ENCODE results near the gene COL11A2.

COL11A2 gene

GRCh38 chr6:33191383-33192104 is 723 bp downstream of the COL11A2 start:
- no peak for DNase-seq

DNA sequence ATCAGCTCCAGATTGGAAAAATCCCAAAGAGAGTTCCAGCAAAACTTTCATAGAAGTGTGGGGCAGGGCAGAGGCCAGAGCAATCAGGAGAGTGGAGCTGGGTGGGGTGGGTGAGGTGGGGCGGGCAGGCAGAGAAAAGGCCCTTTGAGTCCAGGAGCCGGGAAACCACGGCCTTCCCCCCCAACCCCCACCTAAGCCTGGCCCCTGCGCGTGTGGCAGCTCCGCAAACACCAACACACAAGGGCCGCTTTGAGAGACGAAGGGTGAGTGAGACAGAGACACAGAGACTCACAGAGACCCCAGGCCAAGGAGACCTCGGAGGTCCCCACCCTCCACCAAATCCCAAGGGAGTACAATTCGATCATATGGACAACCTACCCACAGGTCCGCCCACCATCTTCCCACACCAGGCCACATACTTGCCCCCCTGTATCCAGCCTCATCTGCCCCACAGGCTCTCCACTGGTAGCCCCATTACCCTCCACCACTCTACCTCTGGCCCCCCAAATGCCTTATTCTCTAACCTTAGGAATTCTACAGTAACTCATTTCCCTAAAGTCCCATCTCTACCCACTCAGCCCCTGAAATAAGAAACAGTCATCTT is 1.7 kb downstream of the COL11A2 start:
- DNase-seq, result no peak

DNA sequence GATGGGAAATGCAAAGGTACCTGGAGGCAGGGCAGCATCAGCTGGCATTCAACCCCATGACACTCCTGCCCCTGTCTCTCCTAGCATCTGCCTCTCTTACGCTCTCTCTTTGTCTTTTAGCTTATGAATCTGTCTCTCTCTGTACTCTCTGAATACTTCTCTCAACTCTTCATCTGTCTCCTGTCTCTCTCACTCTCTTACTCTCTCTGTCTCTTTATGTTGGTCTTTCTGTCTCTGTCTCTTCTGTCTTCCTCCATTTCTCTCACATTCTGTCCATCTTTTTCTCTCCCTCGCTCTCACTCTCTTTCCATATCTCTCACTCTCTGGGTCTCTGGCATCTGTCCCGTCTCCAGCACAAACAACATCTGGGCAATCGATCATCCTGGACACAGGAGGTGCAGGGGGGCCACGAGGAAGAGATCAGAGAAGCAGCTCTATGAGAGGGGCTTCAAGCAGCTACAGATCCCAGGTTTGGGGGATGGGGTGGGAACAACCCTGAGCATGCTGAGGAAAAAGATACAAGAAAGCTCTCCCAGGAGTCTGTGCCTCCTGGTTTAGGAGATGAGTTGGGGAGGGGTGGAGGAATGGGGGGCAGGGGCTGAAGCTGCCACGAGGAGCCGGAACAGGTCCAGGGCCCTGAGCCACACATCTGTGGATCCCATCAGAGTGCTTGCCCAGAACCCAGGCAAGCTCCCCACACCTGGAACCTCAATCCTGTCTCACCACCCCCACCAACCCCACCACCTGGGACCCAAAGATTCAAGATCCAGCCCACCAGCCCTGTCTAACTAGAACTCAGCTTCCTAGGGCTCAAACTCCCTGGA is 2.4 kb downstream of the COL11A2 start:
- DNase-seq, result no peak

DNA sequence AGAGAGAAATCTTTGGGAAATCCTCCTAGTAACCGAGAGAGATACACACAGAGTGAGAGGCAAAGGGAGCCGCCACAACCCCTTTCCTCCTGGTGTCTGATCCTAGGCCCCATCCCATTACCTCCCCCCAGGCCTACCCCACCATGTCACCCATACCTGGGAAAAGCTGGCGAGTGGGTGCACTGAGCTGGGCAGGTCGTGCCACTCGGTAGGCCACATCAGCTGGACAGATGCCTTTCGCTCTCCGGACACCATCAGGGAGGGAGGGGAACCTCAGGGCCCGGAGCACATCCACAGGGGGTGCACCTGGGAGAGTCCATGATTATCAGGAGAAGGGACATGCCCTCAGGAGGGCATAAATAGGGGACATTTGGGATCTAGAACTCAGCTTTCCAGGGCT is 3.1 kb downstream of the COL11A2 start:
- DNase-seq, result no peak

GRCh38 chr6:33187809-33188208 is 4.5 kb downstream of the COL11A2 start:
- DNase-seq, result no peak

GRCh38 chr6:33185654-33186187 is 6.5 kb downstream of the COL11A2 start:
- DNase-seq, result no peak

- DNase-seq, result no peak
Observed at GRCh38 chr6:33185190-33185589, 7.1 kb downstream of the COL11A2 start.

DNA sequence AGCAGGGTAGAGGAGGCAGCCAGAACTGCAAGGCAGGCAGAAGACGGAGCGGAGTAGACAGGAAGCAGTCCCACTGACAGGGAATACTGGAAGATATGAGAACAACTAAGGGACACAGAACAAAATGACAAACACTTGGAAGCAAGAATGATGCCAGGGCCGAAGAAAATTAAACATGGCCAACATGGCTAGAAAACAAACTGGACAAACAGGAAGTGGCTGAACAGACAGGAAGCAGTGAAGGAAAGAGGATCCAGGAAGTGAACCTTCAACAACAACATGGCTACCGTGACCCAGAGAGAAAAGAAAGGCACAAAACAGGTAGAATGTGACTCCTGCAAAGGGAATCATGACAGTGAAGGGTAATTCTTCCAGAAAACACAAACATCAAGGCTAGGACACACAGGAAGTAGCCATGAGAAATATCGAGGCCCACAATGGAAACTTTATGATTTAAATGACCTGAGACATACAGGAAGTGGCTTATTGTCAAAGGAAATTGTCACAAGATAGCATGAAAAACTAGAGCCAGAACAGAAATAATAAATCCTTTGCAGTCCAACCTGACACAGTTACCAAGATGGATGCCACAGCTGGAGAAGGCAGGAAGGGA is 9.1 kb downstream of the COL11A2 start:
- DNase-seq, result no peak

DNA sequence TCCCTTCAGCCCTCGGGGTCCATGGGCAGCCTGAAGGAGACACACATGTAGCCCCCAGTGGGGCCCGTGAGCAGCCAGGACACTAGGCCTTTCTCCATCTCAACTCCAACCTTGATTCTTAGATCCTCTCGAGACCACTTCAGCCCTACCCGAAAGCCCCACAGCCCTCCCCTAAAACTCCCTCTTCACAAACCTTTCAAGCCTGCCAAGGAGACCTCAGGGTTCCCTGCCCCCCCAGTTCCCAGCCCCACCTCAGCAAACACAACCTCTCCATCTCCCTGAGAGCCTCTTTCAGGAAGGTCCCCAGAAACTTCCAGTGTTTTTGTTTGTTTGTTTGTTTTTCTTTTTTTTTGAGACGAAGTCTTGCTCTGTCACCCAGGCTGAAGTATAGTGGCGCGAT is 11.1 kb downstream of the COL11A2 start:
- DNase-seq, result no peak

- DNase-seq, result no peak
Observed at GRCh38 chr6:33178755-33179475, 13.4 kb downstream of the COL11A2 start.

- no peak for DNase-seq
Observed at GRCh38 chr6:33177552-33178446, 14.5 kb downstream of the COL11A2 start.

- no peak for DNase-seq
Observed at GRCh38 chr6:33176906-33177305, 15.4 kb downstream of the COL11A2 start.

DNA sequence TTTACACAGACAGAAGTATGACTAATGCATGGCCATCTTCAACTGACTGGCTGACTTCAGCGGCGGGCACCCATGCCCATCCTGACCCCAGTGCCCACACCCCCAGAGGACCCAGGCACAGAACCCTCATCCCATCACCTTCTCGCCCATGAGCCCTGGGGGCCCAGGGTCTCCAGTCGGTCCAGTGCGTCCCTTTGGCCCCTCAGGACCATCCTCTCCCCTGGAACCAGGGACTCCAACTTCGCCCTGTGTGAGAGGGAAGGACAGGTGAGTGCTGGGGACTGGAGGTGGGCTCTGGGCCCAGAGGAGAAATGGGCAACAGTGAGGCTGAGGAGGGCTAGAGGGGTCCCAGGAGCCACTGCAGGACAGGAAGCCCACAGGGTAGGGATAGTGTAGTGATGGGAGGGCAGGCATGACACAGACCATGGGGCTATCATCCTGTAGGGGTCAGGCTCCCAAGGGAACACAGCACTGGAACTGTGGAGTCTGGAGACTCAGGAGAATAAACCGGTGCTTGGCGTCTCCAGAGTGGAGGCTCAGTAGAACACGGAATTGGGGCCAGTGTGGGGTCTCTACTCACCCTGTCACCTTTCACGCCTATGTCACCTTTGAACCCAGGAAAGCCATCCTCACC is 16.7 kb downstream of the COL11A2 start:
- DNase-seq, result no peak

DNA sequence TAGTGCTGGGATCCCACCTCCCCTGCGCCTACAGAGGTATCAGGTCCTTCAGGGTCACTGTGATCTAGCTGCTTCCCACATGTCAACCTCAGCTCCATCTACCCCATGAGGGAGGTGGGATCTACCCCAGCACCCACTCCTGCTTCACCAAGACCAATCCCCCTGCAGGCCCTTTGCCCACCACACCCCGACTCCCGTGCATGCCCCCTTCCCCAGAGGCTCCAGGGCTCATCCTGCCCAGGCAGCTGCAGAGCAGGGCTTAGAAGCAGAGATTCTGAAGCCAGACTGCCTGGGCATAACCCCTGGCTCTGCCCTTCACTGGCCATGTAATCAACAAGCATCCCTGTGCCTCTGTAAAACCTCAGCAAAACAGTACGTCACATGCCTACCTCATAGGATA is 17.5 kb downstream of the COL11A2 start:
- no peak for DNase-seq

DNA sequence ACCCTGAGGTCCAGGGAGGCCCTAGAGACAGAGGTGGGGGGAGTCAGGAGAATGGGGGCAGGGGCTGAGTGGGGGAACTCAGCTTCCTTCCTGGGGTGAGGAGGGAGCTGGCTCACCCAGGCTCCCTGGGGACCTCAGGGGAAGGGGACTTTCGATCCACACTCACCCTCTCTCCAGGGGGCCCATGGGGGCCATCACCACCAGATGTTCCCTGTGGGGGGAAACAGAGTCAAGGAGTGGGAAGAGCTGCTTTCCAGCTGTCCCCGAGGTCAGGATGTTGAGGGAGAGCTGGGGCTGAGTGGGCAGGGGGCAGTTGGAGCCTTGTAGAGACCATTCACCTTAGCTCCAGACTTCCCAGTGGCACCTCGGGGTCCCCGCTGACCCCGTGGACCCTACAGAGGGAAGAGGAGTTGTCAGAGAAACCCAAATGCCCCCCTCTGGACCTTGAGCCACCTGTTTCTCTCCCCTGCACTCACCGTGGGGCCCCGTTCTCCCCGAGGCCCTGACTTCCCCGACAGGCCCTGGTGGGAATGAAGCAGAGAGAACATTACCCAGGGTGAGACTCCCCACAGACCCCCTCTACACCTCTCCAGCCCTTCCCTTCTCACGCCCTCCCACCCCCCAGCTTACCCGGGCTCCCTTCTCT is 18.6 kb downstream of the COL11A2 start:
- no peak for DNase-seq

GRCh38 chr6:33172688-33173534 is 19.4 kb downstream of the COL11A2 start:
- no peak for DNase-seq

- DNase-seq, result no peak
Observed at GRCh38 chr6:33171880-33172687, 20.2 kb downstream of the COL11A2 start.

Data from NCI-H1417 treated with DMSO at 0.1 percent for 48 hours (cell line).